CD14-positive monocyte (primary cell): ENCODE results near the gene MEIS1. TPM values are rescaled to one million over a fixed set of nuclear protein-coding genes. Genes with fewer than 3 reads are reported as not detected.

Source experiments
- DNase-seq, 3 donors: peaks; one replicate each; pipeline ENCODE4 v3.0.0-alpha.2; 2011 to 2022
- H2AFZ ChIP-seq: 2 replicates; pipeline ENCODE4 v1.6.0; 2012; ENCODE audit warnings: mild to moderate bottlenecking, low read depth, low read length, inconsistent platforms; ENCODE audit not compliant: insufficient read depth, poor library complexity, severe bottlenecking
- H3K27ac ChIP-seq, 2 donors: 1 replicate in 1 of 2; 2 replicates in 1 of 2; pipeline ENCODE4 v1.5.1; 2012 to 2013; ENCODE audit warnings: low read length in 2 of 2, control low read depth in 1 of 2, inconsistent platforms in 1 of 2, low read depth in 1 of 2, mild to moderate bottlenecking in 1 of 2
- H3K27me3 ChIP-seq, 2 donors: one replicate each; pipeline versions ENCODE4 v1.6.0 to v1.6.1; 2011 to 2013; ENCODE audit warnings: low read length in 2 of 2; ENCODE audit not compliant: control insufficient read depth in 2 of 2, insufficient read depth in 2 of 2
- H3K36me3 ChIP-seq, 2 donors: replicated peaks in 1 of 2; 1 replicate in 1 of 2; 2 replicates in 1 of 2; pipeline versions ENCODE4 v1.5.1 to v1.6.1; 2012 to 2013; ENCODE audit warnings: low read length in 2 of 2, control low read depth in 1 of 2, inconsistent platforms in 1 of 2, mild to moderate bottlenecking in 1 of 2; ENCODE audit not compliant: insufficient read depth in 2 of 2, control insufficient read depth in 1 of 2
- H3K4me1 ChIP-seq, 2 donors: 1 replicate in 1 of 2; 2 replicates in 1 of 2; pipeline versions ENCODE4 v1.5.1 to v1.6.1; 2012 to 2013; ENCODE audit warnings: low read length in 2 of 2, control low read depth in 1 of 2, inconsistent platforms in 1 of 2, mild to moderate bottlenecking in 1 of 2, moderate library complexity in 1 of 2; ENCODE audit not compliant: insufficient read depth in 2 of 2, control insufficient read depth in 1 of 2
- H3K4me2 ChIP-seq: replicated peaks from 2 replicates; pipeline ENCODE3; 2012; ENCODE audit warnings: low read length, moderate library complexity, mild to moderate bottlenecking; ENCODE audit not compliant: poor library complexity, severe bottlenecking; ENCODE audit errors: extremely low read depth
- H3K4me3 ChIP-seq, 3 experiments: fragments of 200-600 bp in 1 of 3; sonication (generic) in 1 of 3; replicated peaks in 1 of 3; 1 replicate in 2 of 3; 2 replicates in 1 of 3; pipeline ENCODE4 v1.5.1; 2011 to 2013; ENCODE audit warnings: low read length in 3 of 3, mild to moderate bottlenecking in 3 of 3, control low read depth in 2 of 3, low read depth in 2 of 3, inconsistent platforms in 1 of 3, moderate library complexity in 1 of 3
- H3K79me2 ChIP-seq: 2 replicates; pipeline ENCODE4 v1.6.0; 2012; ENCODE audit warnings: mild to moderate bottlenecking, control low read depth, inconsistent platforms, low read length, moderate library complexity; ENCODE audit not compliant: insufficient read depth
- H3K9ac ChIP-seq: 2 replicates; pipeline ENCODE4 v1.6.0; 2017; ENCODE audit warnings: low read length, mild to moderate bottlenecking; ENCODE audit not compliant: insufficient read depth, poor library complexity, severe bottlenecking
- H3K9me3 ChIP-seq, 2 donors: replicated peaks in 1 of 2; 1 replicate in 1 of 2; 2 replicates in 1 of 2; pipeline versions ENCODE4 v1.5.1 to v1.6.1; 2012 to 2013; ENCODE audit warnings: low read length in 2 of 2, control low read depth in 1 of 2; ENCODE audit not compliant: control insufficient read depth in 1 of 2, insufficient read depth in 1 of 2
- H4K20me1 ChIP-seq: 2 replicates; pipeline ENCODE4 v1.6.0; 2012; ENCODE audit warnings: mild to moderate bottlenecking, low read length, control low read depth, moderate library complexity; ENCODE audit not compliant: insufficient read depth
- H3K27ac Mint-ChIP-seq, 7 donors: one replicate each; pipeline ENCODE4 v1.8.0; 2020; ENCODE audit warnings: mild to moderate bottlenecking in 7 of 7, mixed read lengths in 7 of 7, moderate library complexity in 6 of 7, inconsistent platforms in 2 of 7
- H3K27me3 Mint-ChIP-seq, 3 donors: one replicate each; pipeline ENCODE4 v1.8.0; 2021 to 2022; ENCODE audit warnings: low read depth in 3 of 3, mild to moderate bottlenecking in 3 of 3, mixed read lengths in 3 of 3, moderate library complexity in 3 of 3, inconsistent platforms in 1 of 3
- H3K36me3 Mint-ChIP-seq, 2 donors: one replicate each; pipeline ENCODE4 v1.8.0; 2020; ENCODE audit warnings: mixed read lengths in 2 of 2, inconsistent platforms in 1 of 2, mild to moderate bottlenecking in 1 of 2
- H3K4me1 Mint-ChIP-seq: one replicate; pipeline ENCODE4 v1.8.0; 2020; ENCODE audit warnings: mild to moderate bottlenecking, mixed read lengths
- H3K4me3 Mint-ChIP-seq, 2 donors: one replicate each; pipeline ENCODE4 v1.8.0; 2020; ENCODE audit warnings: mild to moderate bottlenecking in 2 of 2, mixed read lengths in 2 of 2, moderate library complexity in 1 of 2
- H3K9me3 Mint-ChIP-seq, 7 donors: one replicate each; pipeline ENCODE4 v1.8.0; 2020 to 2022; ENCODE audit warnings: mixed read lengths in 7 of 7, mild to moderate bottlenecking in 6 of 7, moderate library complexity in 6 of 7, inconsistent platforms in 2 of 7
- CTCF ChIP-seq: fragments of 200-600 bp; IDR thresholded peaks from one replicate; pipeline ENCODE4 v1.8.0; 2022; ENCODE audit warnings: antibody characterized with exemption, mild to moderate bottlenecking
- WGBS: methylation state at CpG from one replicate; pipeline ENCODE4 v1.1.5; 2013; ENCODE audit warnings: missing lambda C conversion rate; ENCODE audit not compliant: insufficient coverage; 5-methylcytosine and 5-hydroxymethylcytosine counted together
- intact Hi-C, 2 donors: fragments of 100-400 bp; cut with micrococcal nuclease; formaldehyde crosslinking; loops; one replicate each; pipeline versions ENCODE4 v1.15.0 to v1.15.1; 2023
- polyA plus RNA-seq, 3 donors: library from polyadenylated mRNA; depleted of rRNA in 1 of 3; unstranded in 2 of 3; stranded (reverse) in 1 of 3; fragments of 300-500 nt in 2 of 3; fragments of >200 nt in 1 of 3; fragmentation: Illumina TruSeq in 2 of 3; gene quantifications; 1 replicate in 2 of 3; 2 replicates in 1 of 3; pipeline ENCODE4 v1.2.3, GENCODE V29; 2012 to 2021

MEIS1 gene
- polyA plus RNA-seq, 3 donors, result 0.09 to 0.40 TPM; not detected in 1

- TF ChIP-seq CTCF, result no peak
- Histone ChIP-seq H4K20me1 (no peaks in the 10 kb centered on the region), H3K9me3 (no peaks in the 10 kb centered on the region), H3K9ac (no peak overlapping the region), H2AFZ (no peak overlapping the region), H3K79me2 (no peaks in the 10 kb centered on the region), H3K27ac (no peak overlapping the region), H3K4me3 (no peak overlapping the region), H3K27me3 (no peaks in the 10 kb centered on the region), H3K4me1 (no peaks in the 10 kb centered on the region), H3K36me3 (no peaks in the 10 kb centered on the region), H3K4me2 (no peak overlapping the region)
- intact Hi-C loops, result no loop called here
- Mint-ChIP-seq H3K27me3 (peaks cover 0 to 2% (median 2%) of the 10 kb centered on the region in 3 donors), H3K9me3 (no peaks in the 10 kb centered on the region), H3K4me3 (no peak overlapping the region), H3K27ac (no peak overlapping the region), H3K36me3 (no peaks in the 10 kb centered on the region), H3K4me1 (no peaks in the 10 kb centered on the region)
- DNase-seq, result no peak
- 100% methylated on average over 2 of the region's 6 CpGs for WGBS
Observed at GRCh38 chr2:66461664-66462500, 27.0 kb downstream of the MEIS1 start.

GRCh38 chr2:66462501-66462825 is 27.5 kb downstream of the MEIS1 start:
- intact Hi-C loops, result no loop called here
- no peak for TF ChIP-seq CTCF
- DNase-seq, result no peak
- Mint-ChIP-seq H3K9me3 (no peaks in the 10 kb centered on the region), H3K27me3 (peaks cover 0 to 2% (median 2%) of the 10 kb centered on the region in 3 donors), H3K36me3 (no peaks in the 10 kb centered on the region), H3K4me1 (no peaks in the 10 kb centered on the region), H3K4me3 (no peak overlapping the region), H3K27ac (no peak overlapping the region)
- H3K79me2 ChIP-seq, result no peaks in the 10 kb centered on the region
- H3K9me3 ChIP-seq, result no peaks in the 10 kb centered on the region
- H3K27me3 ChIP-seq, result no peaks in the 10 kb centered on the region
- 75% methylated on average over 2 of the region's 5 CpGs for whole genome bisulfite sequencing
- no peaks in the 10 kb centered on the region for H4K20me1 ChIP-seq
- no peak overlapping the region for H3K27ac ChIP-seq
- no peaks in the 10 kb centered on the region for H3K4me1 ChIP-seq
- H2AFZ ChIP-seq, result no peak overlapping the region
- H3K36me3 ChIP-seq, result no peaks in the 10 kb centered on the region
- no peak overlapping the region for H3K4me2 ChIP-seq
- no peak overlapping the region for H3K9ac ChIP-seq
- H3K4me3 ChIP-seq, result no peak overlapping the region
